ENCODE data around the gene MLLT10. TPM values are rescaled to one million over a fixed set of nuclear protein-coding genes. Genes with fewer than 3 reads are reported as not detected.

The MLLT10 gene
- total RNA-seq, 1 donor from 2014 or later: 43.9 TPM

GRCh38 chr10:21737106-21737505, 203.1 kb downstream of the MLLT10 start:
- H3K27me3 Mint-ChIP-seq (ENCODE audit: unreplicated experiment): no peaks in the 10 kb centered on the region

GRCh38 chr10:21740989-21741388, 207.0 kb downstream of the MLLT10 start:
- Mint-ChIP-seq H3K27ac (ENCODE audit: unreplicated experiment) (peak overlapping the region; percentile 27), H3K4me3 (ENCODE audit: unreplicated experiment) (no peak overlapping the region)
- no peak for TF ChIP-seq CTCF (IDR thresholded peaks at IDR 0.05)

More at GRCh38 chr10:21737106-21737505, 203.1 kb downstream of the MLLT10 start:
- Mint-ChIP-seq H3K4me1 (ENCODE audit: unreplicated experiment) (peaks cover 33% of the 10 kb centered on the region), H3K4me3 (ENCODE audit: unreplicated experiment) (no peak overlapping the region), H3K36me3 (ENCODE audit: unreplicated experiment) (peaks cover 55% of the 10 kb centered on the region), H3K9me3 (ENCODE audit: unreplicated experiment) (no peaks in the 10 kb centered on the region), H3K27ac (ENCODE audit: unreplicated experiment) (no peak overlapping the region)
- TF ChIP-seq CTCF (IDR thresholded peaks at IDR 0.05): no peak
- DNase-seq (ENCODE audit: extremely low spot score, unreplicated experiment): no peak

GRCh38 chr10:21742740-21743412, 208.8 kb downstream of the MLLT10 start:
- H3K4me1 Mint-ChIP-seq (ENCODE audit: unreplicated experiment): no peaks in the 10 kb centered on the region
- no peak for TF ChIP-seq CTCF (IDR thresholded peaks at IDR 0.05)
- H3K27ac Mint-ChIP-seq (ENCODE audit: unreplicated experiment): no peak overlapping the region
- no peak overlapping the region for H3K4me3 Mint-ChIP-seq (ENCODE audit: unreplicated experiment)
- no peaks in the 10 kb centered on the region for H3K27me3 Mint-ChIP-seq (ENCODE audit: unreplicated experiment)
- no peaks in the 10 kb centered on the region for H3K9me3 Mint-ChIP-seq (ENCODE audit: unreplicated experiment)
- peaks cover 56% of the 10 kb centered on the region for H3K36me3 Mint-ChIP-seq (ENCODE audit: unreplicated experiment)
- no peak for DNase-seq (ENCODE audit: extremely low spot score, unreplicated experiment)

More at GRCh38 chr10:21740989-21741388, 207.0 kb downstream of the MLLT10 start:
- Mint-ChIP-seq H3K27me3 (ENCODE audit: unreplicated experiment) (no peaks in the 10 kb centered on the region), H3K4me1 (ENCODE audit: unreplicated experiment) (no peaks in the 10 kb centered on the region), H3K36me3 (ENCODE audit: unreplicated experiment) (peaks cover 68% of the 10 kb centered on the region), H3K9me3 (ENCODE audit: unreplicated experiment) (no peaks in the 10 kb centered on the region)
- DNase-seq (ENCODE audit: extremely low spot score, unreplicated experiment): no peak

GRCh38 chr10:21744223-21744622, 210.2 kb downstream of the MLLT10 start:
- peaks cover 50% of the 10 kb centered on the region for H3K36me3 Mint-ChIP-seq (ENCODE audit: unreplicated experiment)
- no peak for TF ChIP-seq CTCF (IDR thresholded peaks at IDR 0.05)
- H3K9me3 Mint-ChIP-seq (ENCODE audit: unreplicated experiment): no peaks in the 10 kb centered on the region
- no peaks in the 10 kb centered on the region for H3K27me3 Mint-ChIP-seq (ENCODE audit: unreplicated experiment)
- no peak for DNase-seq (ENCODE audit: extremely low spot score, unreplicated experiment)
- H3K27ac Mint-ChIP-seq (ENCODE audit: unreplicated experiment): no peak overlapping the region
- H3K4me3 Mint-ChIP-seq (ENCODE audit: unreplicated experiment): no peak overlapping the region
- no peaks in the 10 kb centered on the region for H3K4me1 Mint-ChIP-seq (ENCODE audit: unreplicated experiment)

GRCh38 chr10:21746118-21746517, 212.1 kb downstream of the MLLT10 start:
- H3K36me3 Mint-ChIP-seq (ENCODE audit: unreplicated experiment): peaks cover 38% of the 10 kb centered on the region
- TF ChIP-seq CTCF (IDR thresholded peaks at IDR 0.05): no peak

More at GRCh38 chr10:21746118-21746517, 212.1 kb downstream of the MLLT10 start:
- H3K4me1 Mint-ChIP-seq (ENCODE audit: unreplicated experiment): no peaks in the 10 kb centered on the region
- no peak overlapping the region for H3K4me3 Mint-ChIP-seq (ENCODE audit: unreplicated experiment)
- H3K9me3 Mint-ChIP-seq (ENCODE audit: unreplicated experiment): no peaks in the 10 kb centered on the region
- no peaks in the 10 kb centered on the region for H3K27me3 Mint-ChIP-seq (ENCODE audit: unreplicated experiment)
- DNase-seq (ENCODE audit: extremely low spot score, unreplicated experiment): no peak
- no peak overlapping the region for H3K27ac Mint-ChIP-seq (ENCODE audit: unreplicated experiment)

Measured in osteocyte (in vitro differentiated cells).